Endodermal cell (in vitro differentiated cells): Measurements from ENCODE around the gene LOXHD1. TPM values are rescaled to one million over a fixed set of nuclear protein-coding genes. Genes with fewer than 3 reads are reported as not detected.

Experiments used
- DNase-seq: peaks from one replicate; pipeline ENCODE4 v3.0.0-alpha.2; 2017
- H3K27ac ChIP-seq: 2 replicates; pipeline ENCODE4 v1.5.1; 2013; ENCODE audit warnings: mild to moderate bottlenecking, low read depth, low read length, moderate library complexity
- H3K27me3 ChIP-seq: 2 replicates; pipeline ENCODE4 v1.6.1; 2013; ENCODE audit warnings: mild to moderate bottlenecking, low read length, moderate library complexity; ENCODE audit not compliant: insufficient read depth, control insufficient read depth, poor library complexity, severe bottlenecking
- H3K36me3 ChIP-seq: 2 replicates; pipeline ENCODE4 v1.7.0; 2013; ENCODE audit warnings: mild to moderate bottlenecking, low read length, moderate library complexity; ENCODE audit not compliant: control insufficient read depth, insufficient read depth
- H3K4me1 ChIP-seq: one replicate; pipeline ENCODE4 v1.7.0; 2013; ENCODE audit warnings: low read length; ENCODE audit not compliant: control insufficient read depth, insufficient read depth
- H3K4me3 ChIP-seq: 2 replicates; pipeline ENCODE4 v1.5.1; 2013; ENCODE audit warnings: mild to moderate bottlenecking, low read length, moderate library complexity
- H3K9ac ChIP-seq: 2 replicates; pipeline ENCODE4 v1.6.1; 2013; ENCODE audit warnings: mild to moderate bottlenecking, low read length, moderate library complexity; ENCODE audit not compliant: poor library complexity, severe bottlenecking; ENCODE audit errors: extremely low read depth
- H3K9me3 ChIP-seq: 2 replicates; pipeline ENCODE4 v1.6.1; 2013; ENCODE audit warnings: mild to moderate bottlenecking, low read length, moderate library complexity; ENCODE audit not compliant: control insufficient read depth
- H3K27ac Mint-ChIP-seq: 2 replicates; pipeline ENCODE4 v1.8.0; 2020; ENCODE audit warnings: mixed read lengths
- H3K27me3 Mint-ChIP-seq: 2 replicates; pipeline ENCODE4 v1.8.0; 2021; ENCODE audit warnings: mild to moderate bottlenecking, mixed read lengths; ENCODE audit not compliant: insufficient read depth
- H3K36me3 Mint-ChIP-seq: 2 replicates; pipeline ENCODE4 v1.8.0; 2020; ENCODE audit warnings: low read depth, mixed read lengths
- H3K4me1 Mint-ChIP-seq: 2 replicates; pipeline ENCODE4 v1.8.0; 2020; ENCODE audit warnings: mixed read lengths
- H3K4me3 Mint-ChIP-seq: 2 replicates; pipeline ENCODE4 v1.8.0; 2020; ENCODE audit warnings: mild to moderate bottlenecking, moderate library complexity, mixed read lengths
- H3K9me3 Mint-ChIP-seq: 2 replicates; pipeline ENCODE4 v1.8.0; 2020; ENCODE audit warnings: mild to moderate bottlenecking, mixed read lengths
- CTCF ChIP-seq: fragments of 200-600 bp; sonication (generic); conservative IDR thresholded peaks from 2 replicates; pipeline ENCODE4 v1.5.0; 2021; ENCODE audit warnings: antibody characterized with exemption, mild to moderate bottlenecking
- WGBS, 2 experiments: methylation state at CpG; one replicate each; pipeline versions ENCODE4 v1.1.5 to v1.1.7; 2013; ENCODE audit warnings: missing lambda C conversion rate in 2 of 2, mixed read lengths in 1 of 2; ENCODE audit not compliant: insufficient coverage in 1 of 2, insufficient read length in 1 of 2; 5-methylcytosine and 5-hydroxymethylcytosine counted together
- total RNA-seq, 2 donors: library from RNA; stranded (reverse); fragmentation: NEBNext Ultra II Directional in 1 of 2; extraction: Animal tissue kit (Norgen Biotek cat#: 25700) in 1 of 2; gene quantifications; 2 replicates in 1 of 2; 3 replicates in 1 of 2; pipeline ENCODE4 v1.2.1, GENCODE V29; 2021

The LOXHD1 gene
- total RNA-seq, 2 donors from 2014 or later = 2.1 TPM; not detected in 1

GRCh38 chr18:46488471-46489213, 168.4 kb downstream of the LOXHD1 start:
- no peak for TF ChIP-seq CTCF
- Histone ChIP-seq H3K4me3 (no peak overlapping the region), H3K27me3 (peaks cover 21% of the 10 kb centered on the region), H3K9ac (no peak overlapping the region), H3K27ac (no peak overlapping the region), H3K4me1 (no peaks in the 10 kb centered on the region), H3K9me3 (no peaks in the 10 kb centered on the region), H3K36me3 (no peaks in the 10 kb centered on the region)
- DNase-seq = peak; percentile 10
- 87 to 89% methylated on average over 7 to 11 of the region's 11 CpGs for WGBS, 2 experiments
- Mint-ChIP-seq H3K4me1 (peaks cover 5% of the 10 kb centered on the region), H3K27me3 (no peaks in the 10 kb centered on the region), H3K4me3 (no peak overlapping the region), H3K9me3 (no peaks in the 10 kb centered on the region), H3K36me3 (no peaks in the 10 kb centered on the region), H3K27ac (no peak overlapping the region)

GRCh38 chr18:46485675-46486194, 171.3 kb downstream of the LOXHD1 start:
- H3K27ac Mint-ChIP-seq = no peak overlapping the region
- Histone ChIP-seq H3K9me3 (no peaks in the 10 kb centered on the region), H3K36me3 (no peaks in the 10 kb centered on the region), H3K27me3 (peaks cover 21% of the 10 kb centered on the region), H3K9ac (no peak overlapping the region), H3K4me3 (no peak overlapping the region), H3K27ac (no peak overlapping the region), H3K4me1 (no peaks in the 10 kb centered on the region)
- whole genome bisulfite sequencing, 2 experiments = 42 to 61% methylated on average over 2 of the region's 2 CpGs
- H3K4me3 Mint-ChIP-seq = no peak overlapping the region
- peaks cover 3% of the 10 kb centered on the region for H3K27me3 Mint-ChIP-seq
- H3K9me3 Mint-ChIP-seq = no peaks in the 10 kb centered on the region
- peak; percentile 22 for DNase-seq
- no peaks in the 10 kb centered on the region for H3K36me3 Mint-ChIP-seq
- peaks cover 4% of the 10 kb centered on the region for H3K4me1 Mint-ChIP-seq
- no peak for TF ChIP-seq CTCF

GRCh38 chr18:46484971-46485370, 172.0 kb downstream of the LOXHD1 start:
- Mint-ChIP-seq H3K4me3 (no peak overlapping the region), H3K27me3 (peaks cover 3% of the 10 kb centered on the region), H3K36me3 (no peaks in the 10 kb centered on the region), H3K4me1 (peaks cover 4% of the 10 kb centered on the region), H3K27ac (no peak overlapping the region), H3K9me3 (no peaks in the 10 kb centered on the region)
- TF ChIP-seq CTCF = no peak
- H3K4me1 ChIP-seq = no peaks in the 10 kb centered on the region
- H3K27me3 ChIP-seq = peaks cover 21% of the 10 kb centered on the region
- no peak overlapping the region for H3K4me3 ChIP-seq
- H3K27ac ChIP-seq = no peak overlapping the region
- no peak overlapping the region for H3K9ac ChIP-seq
- H3K36me3 ChIP-seq = no peaks in the 10 kb centered on the region
- peak; percentile 49 for DNase-seq
- 49 to 61% methylated on average over 5 to 16 of the region's 16 CpGs for WGBS, 2 experiments
- H3K9me3 ChIP-seq = no peaks in the 10 kb centered on the region
